ENCODE results near the gene MMS19.

Gene MMS19

GRCh38 chr10:97517096-97517750 is 19.0 kb upstream of the MMS19 start:
- no peak overlapping the region for H3K4me3 ChIP-seq (replicated peaks; ENCODE audit: low read depth, low read length)
- TF ChIP-seq, protein P1, sequence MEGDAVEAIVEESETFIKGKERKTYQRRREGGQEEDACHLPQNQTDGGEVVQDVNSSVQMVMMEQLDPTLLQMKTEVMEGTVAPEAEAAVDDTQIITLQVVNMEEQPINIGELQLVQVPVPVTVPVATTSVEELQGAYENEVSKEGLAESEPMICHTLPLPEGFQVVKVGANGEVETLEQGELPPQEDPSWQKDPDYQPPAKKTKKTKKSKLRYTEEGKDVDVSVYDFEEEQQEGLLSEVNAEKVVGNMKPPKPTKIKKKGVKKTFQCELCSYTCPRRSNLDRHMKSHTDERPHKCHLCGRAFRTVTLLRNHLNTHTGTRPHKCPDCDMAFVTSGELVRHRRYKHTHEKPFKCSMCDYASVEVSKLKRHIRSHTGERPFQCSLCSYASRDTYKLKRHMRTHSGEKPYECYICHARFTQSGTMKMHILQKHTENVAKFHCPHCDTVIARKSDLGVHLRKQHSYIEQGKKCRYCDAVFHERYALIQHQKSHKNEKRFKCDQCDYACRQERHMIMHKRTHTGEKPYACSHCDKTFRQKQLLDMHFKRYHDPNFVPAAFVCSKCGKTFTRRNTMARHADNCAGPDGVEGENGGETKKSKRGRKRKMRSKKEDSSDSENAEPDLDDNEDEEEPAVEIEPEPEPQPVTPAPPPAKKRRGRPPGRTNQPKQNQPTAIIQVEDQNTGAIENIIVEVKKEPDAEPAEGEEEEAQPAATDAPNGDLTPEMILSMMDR (IDR thresholded peaks at IDR 0.05; ENCODE audit: insufficient read depth, low read length, poor library complexity, severe bottlenecking), result no peak
- peaks cover 11% of the 10 kb centered on the region for H3K27me3 ChIP-seq (replicated peaks; ENCODE audit: control insufficient read depth, insufficient read depth, low read length)
- no peaks in the 10 kb centered on the region for H3K36me3 ChIP-seq (ENCODE audit: control insufficient read depth, insufficient read depth, low read length)
- DNase-seq (ENCODE audit: extremely low read depth, insufficient read length), result no peak

DNA sequence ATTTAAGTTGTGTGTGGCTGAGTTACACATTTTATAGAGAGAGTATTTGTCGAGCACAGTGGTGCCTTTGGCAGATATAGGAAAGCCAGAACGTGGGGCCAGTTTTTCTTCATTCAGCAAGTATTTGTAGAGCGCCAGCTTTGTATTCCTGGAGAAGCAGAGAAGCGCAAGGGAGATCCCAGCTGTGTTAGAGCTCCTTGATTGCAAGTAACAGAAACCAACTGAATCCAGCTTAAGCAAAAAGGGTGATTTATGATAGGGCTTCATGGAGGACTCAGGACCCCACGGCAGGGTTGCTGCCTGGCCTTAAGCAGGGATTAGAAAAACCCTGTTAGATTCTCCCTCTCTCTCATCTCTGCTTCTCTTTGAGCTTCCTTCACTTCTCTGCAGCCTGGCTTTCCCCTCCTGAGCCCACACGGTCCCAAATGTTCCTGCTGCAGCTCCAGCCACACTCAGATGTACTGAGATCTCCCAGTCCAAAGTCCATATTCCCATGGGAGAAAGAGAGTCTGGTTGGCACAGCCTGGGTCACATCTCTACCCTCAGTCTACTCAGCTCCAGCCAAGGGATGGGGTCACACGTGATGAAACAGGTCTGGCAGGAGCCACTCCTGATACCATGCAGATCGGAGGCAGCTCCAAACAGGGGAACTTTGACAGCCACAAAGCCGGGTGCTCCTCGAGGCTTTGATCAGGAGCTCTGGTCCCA is 17.2 kb upstream of the MMS19 start:
- DNase-seq (ENCODE audit: extremely low read depth, insufficient read length), result no peak
- Histone ChIP-seq H3K36me3 (ENCODE audit: control insufficient read depth, insufficient read depth, low read length) (no peaks in the 10 kb centered on the region), H3K27me3 (replicated peaks; ENCODE audit: control insufficient read depth, insufficient read depth, low read length) (peaks cover 11% of the 10 kb centered on the region), H3K4me3 (replicated peaks; ENCODE audit: low read depth, low read length) (no peak overlapping the region)
- TF ChIP-seq, protein P1 (IDR thresholded peaks at IDR 0.05; ENCODE audit: insufficient read depth, low read length, poor library complexity, severe bottlenecking), result no peak

DNA sequence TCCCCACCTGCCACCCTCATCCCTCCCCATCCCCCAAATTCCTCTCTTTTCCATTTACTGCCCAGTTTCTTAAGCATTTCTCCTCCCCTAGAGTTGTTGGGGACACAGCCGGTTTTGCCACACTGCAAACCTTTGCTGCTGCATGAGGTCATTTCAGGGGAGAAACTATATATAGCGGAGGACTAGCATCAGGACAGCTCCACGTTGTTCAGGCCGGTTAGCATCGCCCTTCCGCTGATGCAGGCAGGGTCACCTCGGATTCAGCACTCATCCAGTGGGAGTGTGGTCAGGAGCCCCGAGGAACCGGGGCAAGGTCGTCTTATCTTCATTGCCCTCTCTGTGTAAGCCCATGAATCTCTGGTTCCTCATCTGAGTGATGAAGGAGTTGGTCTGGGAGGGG is 16.1 kb upstream of the MMS19 start:
- no peak for DNase-seq (ENCODE audit: extremely low read depth, insufficient read length)
- peaks cover 11% of the 10 kb centered on the region for H3K27me3 ChIP-seq (replicated peaks; ENCODE audit: control insufficient read depth, insufficient read depth, low read length)
- TF ChIP-seq, protein P1 (IDR thresholded peaks at IDR 0.05; ENCODE audit: insufficient read depth, low read length, poor library complexity, severe bottlenecking), result no peak
- no peaks in the 10 kb centered on the region for H3K36me3 ChIP-seq (ENCODE audit: control insufficient read depth, insufficient read depth, low read length)
- no peak overlapping the region for H3K4me3 ChIP-seq (replicated peaks; ENCODE audit: low read depth, low read length)

DNA sequence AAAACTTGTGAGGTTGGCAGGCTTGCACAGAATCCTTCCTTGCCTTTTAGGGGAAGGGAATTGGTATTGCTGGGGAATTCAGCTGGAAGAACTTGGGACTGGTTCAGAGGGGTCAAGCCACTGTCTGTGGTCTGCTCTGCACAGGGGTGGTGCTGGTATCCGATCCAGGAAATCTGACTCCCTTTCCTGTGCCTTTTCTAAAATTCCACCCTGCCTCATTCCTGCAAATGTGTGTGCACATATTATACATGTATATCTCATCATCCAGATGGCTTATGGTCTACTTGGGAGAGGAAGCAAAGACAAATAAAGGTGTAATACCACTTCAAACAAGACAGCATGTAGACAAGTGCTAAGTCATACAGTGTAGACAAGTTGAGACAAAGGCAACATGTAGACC is 14.8 kb upstream of the MMS19 start:
- H3K27me3 ChIP-seq (replicated peaks; ENCODE audit: control insufficient read depth, insufficient read depth, low read length), result peaks cover 11% of the 10 kb centered on the region
- TF ChIP-seq, protein P1 (IDR thresholded peaks at IDR 0.05; ENCODE audit: insufficient read depth, low read length, poor library complexity, severe bottlenecking), result no peak
- H3K36me3 ChIP-seq (ENCODE audit: control insufficient read depth, insufficient read depth, low read length), result no peaks in the 10 kb centered on the region
- no peak for DNase-seq (ENCODE audit: extremely low read depth, insufficient read length)
- no peak overlapping the region for H3K4me3 ChIP-seq (replicated peaks; ENCODE audit: low read depth, low read length)

DNA sequence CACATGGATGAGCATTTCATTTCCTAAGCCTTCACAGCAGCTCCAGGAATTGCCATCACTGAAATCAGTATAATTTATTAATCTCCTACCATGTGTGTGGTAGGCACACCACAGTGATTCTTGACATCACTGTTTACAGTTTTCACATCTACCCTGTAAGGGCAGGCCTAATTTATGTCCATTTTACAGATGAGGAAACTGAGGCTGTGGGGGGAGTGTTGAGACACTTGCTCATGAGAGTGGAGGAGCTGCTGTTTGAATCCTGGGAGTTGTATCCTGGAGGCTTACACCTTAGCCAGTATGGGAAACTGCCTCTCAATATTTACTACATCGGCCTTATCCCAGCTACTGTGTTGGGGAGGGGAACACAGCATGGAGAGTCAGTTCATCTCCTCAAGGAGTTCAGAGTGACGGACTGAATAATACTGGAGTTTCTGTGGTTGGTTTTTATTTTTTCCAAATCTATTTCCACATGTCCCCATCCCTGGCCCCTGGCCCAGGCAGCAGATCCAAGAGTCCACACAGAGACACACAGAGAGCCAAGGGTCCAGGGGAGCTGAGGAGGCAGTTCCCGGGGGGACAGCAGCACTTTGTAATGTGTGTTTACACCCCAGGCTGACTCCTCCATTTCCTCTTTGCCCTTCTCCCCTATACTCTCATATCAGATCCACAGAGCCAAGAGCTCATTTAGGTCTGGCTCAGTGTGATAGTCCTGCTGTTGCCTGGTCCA is 13.7 kb upstream of the MMS19 start:
- H3K27me3 ChIP-seq (replicated peaks; ENCODE audit: control insufficient read depth, insufficient read depth, low read length), result peaks cover 8% of the 10 kb centered on the region; the same call in 1 of the 2 replicates
- no peak for DNase-seq (ENCODE audit: extremely low read depth, insufficient read length)
- no peaks in the 10 kb centered on the region for H3K36me3 ChIP-seq (ENCODE audit: control insufficient read depth, insufficient read depth, low read length)
- H3K4me3 ChIP-seq (replicated peaks; ENCODE audit: low read depth, low read length), result no peak overlapping the region
- TF ChIP-seq, protein P1 (IDR thresholded peaks at IDR 0.05; ENCODE audit: insufficient read depth, low read length, poor library complexity, severe bottlenecking), result no peak

All from GM06990 (cell line).